ENCODE results near the gene IL9.

GRCh38 chr5:135886136-135886535 is 9.5 kb downstream of the IL9 start:
- TF ChIP-seq CTCF (conservative IDR thresholded peaks at IDR 0.05) (no peak), EZH2 (IDR thresholded peaks at IDR 0.05; ENCODE audit: low read depth) (no peak)
